CD1c-positive myeloid dendritic cell (primary cell): ENCODE results near the gene CRK.
"Not testable (repeated sequence)": the region's sequence is repeated elsewhere in the genome, so short reads cannot be mapped to it uniquely, and the experiment has no call there.

ENCODE experiments used
- DNase-seq: peaks from one replicate; pipeline ENCODE4 v3.0.0-alpha.2; 2016; ENCODE audit errors: extremely low spot score

CRK gene

DNA sequence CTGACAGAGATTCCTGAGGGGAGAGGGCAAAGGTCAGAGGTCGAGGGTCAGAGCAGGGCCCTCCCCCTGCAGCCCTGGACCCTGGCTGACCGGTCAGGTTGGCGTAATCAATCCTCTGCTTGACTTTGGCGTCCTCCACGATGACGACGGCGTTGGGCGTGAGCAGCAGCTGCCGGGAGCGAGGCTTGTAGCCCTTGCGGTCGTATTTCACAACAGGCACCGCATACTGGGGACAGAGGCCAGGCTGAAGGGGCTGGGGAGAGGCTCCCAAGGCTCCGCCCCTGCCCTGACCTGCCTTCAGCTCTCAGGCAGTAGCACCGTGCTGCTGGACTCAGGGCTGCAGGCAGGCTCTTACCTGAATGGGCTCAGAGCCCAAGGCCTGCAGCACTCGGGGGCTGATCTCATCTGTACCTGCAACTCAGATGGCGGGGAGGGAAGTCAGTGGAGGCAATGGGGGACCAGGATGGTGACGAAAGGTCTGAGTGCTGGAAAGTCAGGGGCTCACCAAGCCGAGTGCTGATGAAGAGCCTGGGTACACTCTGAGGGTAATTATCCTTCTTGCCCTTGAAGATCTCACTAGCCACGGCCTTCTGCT is 12.0 kb upstream of the CRK start:
- DNase-seq = peak; percentile 45

DNA sequence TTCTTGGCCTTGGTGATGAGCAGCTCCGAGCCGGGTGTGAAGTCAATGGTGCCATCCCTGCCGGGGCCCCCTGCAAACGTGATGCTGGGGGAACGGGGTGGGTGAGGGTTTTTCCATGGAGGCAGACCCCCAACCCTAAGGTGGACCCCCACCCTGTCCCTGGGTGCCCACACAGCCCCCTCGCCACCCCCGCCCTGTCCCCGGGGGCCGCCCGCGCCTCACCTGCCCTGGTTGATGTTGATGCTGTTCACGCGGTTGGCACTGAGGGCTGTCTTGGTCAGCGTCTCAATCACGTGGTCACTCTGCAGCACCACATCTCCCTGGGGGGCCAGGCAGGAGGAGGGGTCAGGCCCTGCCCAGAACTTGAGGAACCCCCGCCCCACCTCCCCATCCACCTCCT is 11.2 kb upstream of the CRK start:
- no peak for DNase-seq

DNA sequence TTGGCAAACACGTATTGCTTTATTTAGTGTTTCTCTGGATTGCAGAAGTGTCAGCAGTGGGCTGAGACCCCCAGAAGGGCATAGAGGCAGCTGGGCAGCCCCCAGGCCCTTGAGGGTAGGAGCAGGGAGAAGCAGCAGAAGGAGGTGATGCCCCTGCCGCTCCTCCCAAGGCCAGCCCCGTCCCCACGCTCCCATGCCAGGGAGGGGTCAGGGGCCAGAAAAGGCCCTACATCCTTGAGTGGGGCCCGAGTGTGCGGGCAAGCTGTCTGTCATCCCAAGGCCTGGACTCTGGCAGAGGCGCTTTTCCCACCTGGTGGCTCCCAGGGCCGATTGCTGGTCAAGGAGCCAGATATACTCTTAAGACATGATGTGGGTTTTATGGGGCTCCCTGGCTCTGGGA is 8.2 kb upstream of the CRK start:
- no peak for DNase-seq

DNA sequence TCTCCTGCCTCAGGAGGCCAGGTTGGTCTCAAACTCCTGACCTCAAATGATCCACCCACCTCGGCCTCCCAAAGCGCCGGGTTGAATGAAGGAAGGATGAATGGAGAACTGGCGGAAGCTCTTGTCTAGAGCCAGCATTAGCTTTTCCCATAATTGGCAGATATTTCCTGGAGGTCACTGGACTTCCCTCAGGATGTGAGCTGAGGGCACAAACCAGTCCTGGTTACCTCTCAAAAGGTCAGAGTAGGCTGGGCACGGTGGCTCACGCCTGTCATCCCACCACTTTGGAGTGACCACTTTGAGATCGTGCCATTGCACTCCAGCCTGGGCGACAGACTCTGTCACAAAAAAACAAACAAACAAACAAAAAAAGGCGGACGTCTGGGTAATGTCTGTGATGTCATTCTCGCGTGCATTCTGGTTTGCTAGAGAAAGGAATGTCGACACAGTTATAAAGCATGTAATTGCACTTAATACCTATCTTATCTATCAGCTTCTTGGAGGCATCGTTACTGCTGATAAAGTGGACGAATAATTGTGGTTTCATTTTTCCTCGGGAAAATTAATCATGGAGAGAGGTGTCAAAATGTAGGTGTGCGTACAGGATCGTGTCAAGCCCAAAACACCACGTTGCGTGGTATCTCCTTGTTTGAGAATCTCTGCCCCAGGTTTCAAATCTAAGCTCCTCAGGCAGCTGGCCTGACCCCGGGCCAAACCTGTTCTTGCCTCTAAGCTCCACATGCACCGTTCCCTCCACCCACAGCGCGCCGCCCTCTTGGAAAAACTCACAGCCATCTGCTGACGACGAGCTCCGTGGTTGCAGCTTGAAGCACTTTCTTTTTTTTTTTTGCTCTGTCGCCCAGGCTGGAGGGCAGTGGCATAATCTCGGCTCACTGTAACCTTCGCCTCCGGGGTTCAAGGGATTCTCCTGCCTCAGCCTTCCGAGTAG is 6.4 kb upstream of the CRK start:
- DNase-seq = peak; percentile 68

DNA sequence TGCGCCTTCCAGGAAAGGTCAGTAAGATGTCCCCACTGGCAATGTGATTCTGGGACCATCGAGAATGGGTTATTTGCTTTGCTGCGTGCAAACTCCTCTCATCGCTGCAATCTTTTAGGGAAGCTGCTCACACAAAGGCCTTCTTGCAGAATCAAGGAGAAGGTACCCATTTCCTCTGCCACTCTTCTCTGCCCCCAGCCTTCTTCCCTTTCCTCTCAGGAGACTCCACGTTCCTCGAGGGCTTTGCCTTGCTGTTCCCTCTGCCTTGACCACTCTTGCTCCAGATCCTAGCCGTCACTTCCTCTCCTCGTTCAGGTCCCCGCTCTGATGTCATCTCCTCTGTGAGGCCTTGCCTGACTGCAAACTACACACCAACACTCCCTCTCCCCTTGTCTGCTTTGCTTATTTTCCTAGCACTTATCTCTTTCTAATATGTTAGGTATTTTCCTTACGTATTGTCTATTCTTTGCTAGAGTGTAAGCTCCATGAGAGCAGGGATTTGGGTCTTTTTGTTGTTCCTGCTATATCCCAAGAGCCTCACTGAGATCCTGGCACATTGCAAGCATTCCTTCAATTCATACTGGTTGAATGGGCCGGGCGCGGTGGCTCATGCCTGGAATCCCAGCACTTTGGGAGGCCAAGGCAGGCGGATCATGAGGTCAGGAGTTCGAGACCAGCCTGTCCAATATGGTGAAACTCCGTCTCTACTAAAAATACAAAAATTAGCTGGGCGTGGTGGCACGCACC is 5.3 kb upstream of the CRK start:
- DNase-seq = peak; percentile 89

DNA sequence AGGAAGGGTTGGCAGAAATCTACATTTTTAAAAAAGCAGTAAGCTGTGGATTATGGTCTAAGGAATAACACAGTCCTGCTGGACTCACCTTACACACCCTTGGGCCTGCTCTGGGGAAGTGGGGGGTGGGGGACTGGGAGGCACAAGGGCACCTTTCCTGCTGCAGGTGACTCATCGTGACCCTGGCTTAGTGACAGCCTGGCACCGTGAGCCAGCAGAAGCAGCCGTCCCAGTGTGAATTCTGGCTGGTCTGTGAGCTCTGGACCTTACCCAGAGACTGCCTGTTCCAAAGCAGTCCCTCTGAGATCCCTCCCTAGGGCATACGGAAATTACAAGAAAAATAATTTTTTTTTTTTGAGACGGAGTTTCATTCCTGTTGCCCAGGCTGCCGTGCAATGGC is 4.2 kb upstream of the CRK start:
- DNase-seq = no peak

DNA sequence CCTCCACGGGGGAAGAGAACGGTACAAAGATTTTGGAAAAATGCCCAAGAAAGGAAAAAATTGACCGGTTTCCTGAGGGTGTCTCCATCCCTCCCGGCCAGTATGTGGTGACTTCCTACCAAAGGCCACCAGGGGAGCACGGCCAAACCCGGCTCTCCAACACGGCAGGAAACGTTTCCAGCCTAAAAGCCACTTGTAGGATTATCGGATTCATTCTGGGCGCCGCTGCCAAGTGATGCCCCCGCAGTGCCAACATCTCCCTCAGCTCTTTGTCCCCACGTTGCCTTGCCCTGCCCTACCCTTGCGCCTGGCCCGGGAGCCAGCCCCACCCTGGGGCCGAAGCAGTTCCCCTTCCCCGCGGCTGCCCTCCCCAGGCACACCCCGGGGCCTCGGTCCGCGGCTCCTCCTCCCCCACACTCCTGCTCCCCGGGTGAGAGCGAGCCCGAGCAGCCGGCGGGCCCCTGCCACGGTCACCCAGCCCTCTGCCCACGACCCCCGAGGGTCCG is 688 bp downstream of the CRK start:
- DNase-seq = peak; percentile 66

DNA sequence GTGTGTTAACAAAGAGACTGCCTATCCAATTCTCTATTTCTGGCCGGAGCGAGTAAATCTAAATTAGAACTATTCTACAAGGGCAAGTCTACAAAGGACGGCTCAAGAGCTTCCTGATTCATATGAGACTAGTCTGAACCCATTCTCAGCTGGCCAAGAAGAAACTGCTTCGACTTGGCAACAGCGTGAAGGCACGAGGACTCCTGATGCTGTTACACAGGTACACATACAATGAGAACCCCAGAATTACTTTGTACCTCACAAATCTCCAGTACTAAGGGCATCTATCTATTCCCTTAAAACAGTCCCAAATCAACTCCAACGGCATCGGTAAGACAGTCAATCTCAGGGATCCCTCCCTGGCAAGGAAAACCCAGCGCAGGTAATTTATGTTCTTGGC is 1.5 kb downstream of the CRK start:
- DNase-seq = no peak

DNA sequence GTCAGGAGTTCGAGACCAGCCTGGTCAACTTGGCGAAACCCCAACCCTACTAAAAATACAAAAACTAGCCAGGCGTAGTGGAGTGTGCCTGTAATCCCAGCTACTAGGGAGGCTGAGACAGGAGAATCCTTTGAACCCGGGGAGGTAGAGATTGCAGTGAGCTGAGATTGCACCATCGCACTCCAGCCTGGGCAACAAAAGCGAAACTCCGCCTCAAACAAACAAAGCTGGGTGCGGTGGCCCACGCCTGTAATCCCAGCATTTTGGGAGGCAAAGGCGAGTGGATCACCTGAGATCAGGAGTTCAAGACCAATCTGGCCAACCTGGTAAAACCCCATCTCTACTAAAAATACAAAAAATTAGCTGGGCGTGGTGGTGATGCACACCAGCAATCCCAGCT is 2.3 kb downstream of the CRK start:
- not testable (repeated sequence) for DNase-seq

DNA sequence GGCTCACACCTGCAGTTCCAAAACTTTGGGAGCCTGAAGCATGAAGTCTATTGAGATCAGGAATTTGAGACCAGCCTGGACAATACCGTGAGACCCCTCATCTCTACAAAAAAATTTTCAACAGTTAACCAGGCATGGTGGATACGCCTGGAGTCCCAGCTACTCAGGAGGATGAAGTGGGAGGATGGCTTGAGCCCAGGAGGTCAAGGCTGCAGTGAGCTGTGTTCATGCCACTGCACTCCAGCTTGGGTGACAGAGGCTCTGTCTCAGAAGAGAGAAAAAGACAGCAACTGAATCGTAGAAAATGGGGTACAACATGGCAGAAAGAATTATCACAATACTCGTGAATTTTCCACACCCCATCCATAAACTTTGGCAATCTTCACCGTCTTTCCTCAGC is 3.2 kb downstream of the CRK start:
- DNase-seq = no peak

DNA sequence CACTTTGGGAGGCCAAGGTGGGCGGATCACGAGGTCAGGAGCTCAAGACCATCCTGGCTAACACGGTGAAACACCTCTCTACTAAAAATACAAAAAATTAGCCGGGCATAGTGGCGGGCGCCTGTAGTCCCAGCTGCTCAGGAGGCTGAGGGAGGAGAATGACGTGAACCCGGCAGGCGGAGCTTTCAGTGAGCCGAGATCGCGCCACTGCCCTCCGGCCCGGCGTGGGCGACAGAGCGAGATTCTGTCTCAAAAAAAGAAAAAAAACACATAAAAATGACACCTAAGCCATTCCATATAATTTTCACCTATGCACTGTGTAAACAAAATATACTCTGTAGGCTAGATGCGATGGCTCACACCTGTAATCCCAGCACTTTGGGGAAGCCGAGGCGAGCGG is 5.8 kb downstream of the CRK start:
- DNase-seq = not testable (repeated sequence)

DNA sequence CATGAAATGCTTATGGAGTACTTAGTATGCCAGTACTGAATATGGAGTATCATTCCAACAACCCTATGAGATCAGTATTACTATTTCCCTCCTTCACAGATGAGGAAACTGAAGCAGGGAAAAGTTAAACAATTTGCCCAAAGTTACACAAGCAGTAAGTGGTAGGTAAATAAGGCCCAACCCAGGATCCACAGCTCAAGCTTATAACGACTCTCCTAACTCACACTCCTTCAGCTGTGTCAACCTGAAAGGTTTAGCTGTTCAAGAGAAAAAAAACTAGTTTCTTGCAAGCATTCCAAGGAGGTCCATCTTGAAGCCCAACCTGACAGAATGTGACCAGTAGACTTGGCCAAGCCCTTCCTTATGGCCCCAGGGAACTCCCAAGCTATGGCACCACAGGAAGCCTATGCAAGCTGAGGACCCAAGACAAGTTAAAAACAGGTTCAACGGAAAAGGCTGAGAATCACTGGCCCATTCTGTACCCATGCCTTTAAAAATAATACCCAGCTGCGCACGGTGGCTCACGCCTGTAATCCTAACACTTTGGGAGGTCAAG is 6.5 kb downstream of the CRK start:
- DNase-seq = no peak

DNA sequence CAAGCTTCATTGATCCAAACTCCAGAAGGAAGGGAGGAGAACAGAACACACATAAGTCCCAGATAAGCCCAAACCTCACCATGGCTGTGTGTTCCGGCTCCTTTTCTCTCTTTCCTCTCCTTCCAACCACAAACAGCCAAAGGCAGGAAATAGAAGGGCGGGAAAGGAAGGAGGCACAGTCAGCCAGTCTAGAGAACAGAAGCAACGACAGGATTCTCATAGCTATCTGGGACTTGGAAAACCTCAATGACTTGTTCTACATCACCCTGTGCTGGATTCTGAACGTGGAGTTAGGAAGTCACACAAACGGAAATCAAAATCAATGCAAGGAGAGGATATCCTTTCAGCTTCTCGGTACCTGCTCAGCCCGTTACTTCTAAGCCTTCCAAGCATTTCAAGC is 9.0 kb downstream of the CRK start:
- no peak for DNase-seq

DNA sequence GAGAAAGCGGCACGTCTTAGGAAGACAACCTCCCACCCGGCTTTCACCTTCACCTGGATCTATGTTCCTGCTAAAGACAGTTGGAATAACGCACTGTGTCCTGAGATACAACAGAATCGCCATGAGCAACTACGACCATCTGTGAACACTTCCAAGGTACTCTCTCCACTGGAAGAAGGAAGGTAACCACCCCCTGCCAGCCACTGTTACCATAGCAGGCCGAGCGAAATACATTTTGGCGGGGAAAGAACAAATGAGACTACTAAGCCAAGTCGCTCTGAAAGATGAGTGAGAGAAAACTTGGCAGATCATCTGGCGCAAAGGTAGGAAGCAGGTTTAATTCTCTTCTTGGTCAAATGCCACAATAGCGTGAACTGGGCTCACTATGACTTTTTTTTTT is 9.8 kb downstream of the CRK start:
- DNase-seq = no peak

DNA sequence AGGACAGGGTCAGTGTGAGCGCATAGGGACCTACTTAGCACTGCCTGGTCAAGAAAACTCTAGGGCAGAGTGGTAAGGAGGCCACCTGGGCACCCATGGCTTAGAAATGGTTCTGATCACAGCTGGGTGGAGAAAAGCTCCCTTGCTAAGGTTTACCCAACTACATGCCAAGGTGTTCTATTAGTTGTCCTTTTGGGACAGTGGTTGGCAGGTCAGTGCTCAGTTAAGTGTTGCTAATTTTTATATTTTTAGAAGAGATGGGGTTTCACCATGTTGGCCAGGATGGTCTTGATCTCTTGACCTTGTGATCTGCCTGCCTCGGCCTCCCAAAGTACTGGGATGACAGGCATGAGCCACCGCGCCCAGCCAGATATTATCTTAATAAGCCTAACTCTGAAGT is 10.3 kb downstream of the CRK start:
- DNase-seq = not testable (repeated sequence)

DNA sequence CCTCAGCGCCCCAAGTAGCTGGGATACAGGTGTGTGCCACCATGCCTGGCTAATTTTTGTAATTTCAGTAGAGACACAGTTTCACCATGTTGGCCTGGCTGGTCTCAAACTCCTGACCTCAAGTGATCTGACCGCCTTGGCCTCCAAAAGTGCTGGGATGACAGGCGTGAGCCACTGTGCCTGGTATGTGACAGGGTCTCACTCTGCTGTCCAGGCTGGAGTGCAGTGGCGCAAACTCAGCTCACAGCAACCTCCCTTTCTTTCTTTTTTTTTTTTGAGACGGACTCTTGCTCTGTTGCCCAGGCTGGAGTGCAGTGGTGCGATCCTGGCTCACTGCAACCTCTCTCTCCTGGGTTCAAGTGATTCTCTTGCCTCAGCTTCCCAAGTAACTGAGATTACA is 13.3 kb downstream of the CRK start:
- not testable (repeated sequence) for DNase-seq

DNA sequence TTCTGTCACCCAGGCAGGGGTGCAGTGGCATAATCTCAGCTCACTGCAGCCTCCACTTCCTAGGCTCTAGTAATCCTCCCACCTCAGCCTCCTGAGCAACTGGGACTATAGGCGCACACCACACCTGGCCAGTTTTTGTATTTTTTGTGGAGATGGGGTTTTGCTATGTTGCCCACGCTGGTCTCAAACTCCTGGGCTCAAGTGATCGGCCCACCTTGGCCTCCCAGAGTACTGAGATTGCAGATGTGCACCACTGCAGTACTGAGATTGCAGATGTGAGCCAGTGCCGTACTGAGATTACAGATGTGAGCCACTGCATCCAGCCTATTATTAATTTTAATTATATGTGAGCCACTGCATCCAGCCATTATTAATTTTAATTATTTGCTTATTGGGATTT is 13.8 kb downstream of the CRK start:
- DNase-seq = no peak

DNA sequence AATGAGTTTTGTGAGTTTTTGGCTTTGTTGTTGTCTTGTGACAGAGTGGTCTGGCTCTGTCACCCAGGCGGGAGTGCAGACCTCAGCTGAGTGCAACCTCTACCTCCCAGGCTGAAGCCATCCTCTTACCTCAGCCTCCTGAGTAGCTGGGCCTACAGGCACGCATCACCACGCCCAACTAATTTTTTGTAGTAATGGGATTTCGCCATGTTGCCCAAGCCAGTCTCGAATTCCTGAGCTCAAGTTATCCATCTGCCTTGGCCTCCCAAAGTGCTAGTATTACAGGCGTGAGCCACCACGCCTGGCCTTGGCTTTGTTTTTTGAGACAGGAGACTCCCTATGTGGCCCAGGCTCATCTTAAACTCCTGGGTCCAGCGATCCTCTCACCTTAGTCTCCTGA is 15.1 kb downstream of the CRK start:
- no peak for DNase-seq

DNA sequence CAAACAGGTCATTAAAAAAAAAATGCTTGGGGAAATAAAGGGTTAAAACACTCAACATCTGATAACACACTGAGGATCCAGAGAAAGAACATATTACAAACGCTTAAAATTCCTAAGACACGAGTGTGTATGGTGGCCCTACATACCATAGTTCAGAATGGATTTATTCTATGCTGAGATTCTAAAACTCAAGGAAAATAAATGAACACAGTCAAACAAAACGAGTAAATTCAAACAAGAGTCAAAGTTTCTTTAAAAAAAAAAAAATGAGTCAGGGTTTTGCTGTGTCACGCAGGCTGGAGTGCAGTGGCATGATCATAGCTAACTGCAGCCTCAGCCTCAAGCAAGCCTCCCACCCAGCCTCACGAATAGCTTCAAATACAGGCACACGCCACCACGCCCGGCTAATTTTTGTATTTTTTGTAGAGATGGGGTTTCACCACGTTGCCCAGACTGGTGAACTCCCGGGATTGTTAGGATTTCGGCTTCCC is 17.4 kb downstream of the CRK start:
- DNase-seq = no peak

DNA sequence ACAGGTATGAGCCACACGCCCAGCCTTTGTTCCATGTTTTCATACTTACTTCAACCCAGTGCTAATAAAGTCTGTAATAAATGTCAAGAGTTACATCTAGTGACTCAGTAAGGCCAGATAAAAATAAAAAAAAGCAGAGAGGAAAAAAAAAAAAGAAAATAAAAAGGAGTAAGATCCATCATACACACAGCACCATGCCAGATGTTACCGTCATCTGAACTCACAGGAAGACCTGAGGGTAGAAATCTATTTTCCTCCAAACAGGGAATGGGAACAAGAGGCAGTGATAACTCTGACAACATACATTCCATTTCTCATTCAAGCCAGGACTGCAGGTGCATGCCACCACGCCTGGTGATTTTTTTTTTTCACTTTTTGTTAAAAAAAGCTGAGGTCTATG is 20.7 kb downstream of the CRK start:
- no peak for DNase-seq

DNA sequence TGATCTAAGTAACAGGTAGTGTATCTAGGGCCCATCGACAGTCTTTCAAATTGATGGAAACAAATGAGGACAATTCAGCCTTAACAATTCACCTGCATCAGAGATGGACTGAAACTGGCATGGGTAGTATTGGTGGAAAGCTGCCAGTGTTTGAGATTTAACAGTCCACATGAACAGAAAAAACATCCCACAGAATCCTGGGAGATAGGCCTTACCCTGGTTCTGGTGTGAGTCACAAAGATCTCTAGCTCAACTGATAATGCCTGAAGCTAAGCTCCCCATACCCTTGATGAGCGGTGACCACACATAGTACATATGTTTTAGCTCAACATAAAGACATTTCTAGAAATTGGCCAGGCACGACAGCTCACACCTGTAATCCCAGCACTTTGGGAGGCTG is 21.9 kb downstream of the CRK start:
- no peak for DNase-seq

DNA sequence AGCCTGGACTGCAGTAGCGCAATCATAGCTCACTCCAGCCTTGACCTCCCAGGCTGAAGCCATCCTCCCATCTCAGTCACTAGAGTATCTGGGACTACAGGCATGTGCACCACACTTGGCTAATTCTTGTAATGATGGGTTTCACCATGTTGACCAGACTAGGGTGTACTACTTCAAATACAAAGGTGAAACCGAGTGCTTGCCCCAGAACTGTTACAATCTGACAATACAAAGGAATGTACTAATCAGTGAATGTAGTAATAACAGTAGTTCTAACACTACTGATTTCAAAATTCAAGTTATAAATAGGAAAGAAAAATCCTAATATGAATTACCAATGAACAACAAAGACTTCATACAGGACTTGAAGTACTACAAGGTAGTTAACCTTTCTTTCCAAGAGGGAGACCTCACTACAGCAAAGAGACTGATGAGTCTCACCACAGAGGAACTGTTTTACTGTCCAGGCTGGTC is 24.4 kb downstream of the CRK start:
- no peak for DNase-seq
